RWPE2 (cell line): ENCODE results near the gene ADORA2B.
"Not testable (repeated sequence)": the region's sequence is repeated elsewhere in the genome, so short reads cannot be mapped to it uniquely, and the experiment has no call there.

Experiments
- ATAC-seq: fragments of 200-7000 bp; cut with Tn5 transposase; 3 replicates; pipeline ENCODE4 v1.9.1; 2021; ENCODE audit warnings: low read depth
- DNase-seq: peaks from one replicate; pipeline ENCODE4 v3.0.0-alpha.2; 2020; ENCODE audit warnings: low spot score
- H3K27ac ChIP-seq: fragments of 450-650 bp; 2 replicates; pipeline ENCODE4 v1.5.1; 2017; ENCODE audit warnings: mild to moderate bottlenecking; ENCODE audit not compliant: poor library complexity, severe bottlenecking
- H3K27me3 ChIP-seq: fragments of 250-450 bp; sonication (Bioruptor Pico); 2 replicates; pipeline ENCODE4 v1.5.1; 2021; ENCODE audit warnings: mild to moderate bottlenecking, moderate library complexity; ENCODE audit not compliant: insufficient read depth, poor library complexity, severe bottlenecking
- H3K36me3 ChIP-seq: fragments of 250-450 bp; sonication (Bioruptor Pico); 2 replicates; pipeline ENCODE4 v1.5.1; 2020; ENCODE audit warnings: low read depth, mild to moderate bottlenecking, moderate library complexity
- H3K4me1 ChIP-seq: fragments of 250-450 bp; sonication (Bioruptor Pico); 2 replicates; pipeline ENCODE4 v1.5.1; 2021; ENCODE audit warnings: mild to moderate bottlenecking, moderate library complexity; ENCODE audit not compliant: insufficient read depth, poor library complexity, severe bottlenecking
- H3K4me3 ChIP-seq: fragments of 250-450 bp; sonication (Bioruptor Pico); 2 replicates; pipeline ENCODE4 v1.5.1; 2021; ENCODE audit warnings: mild to moderate bottlenecking, moderate library complexity; ENCODE audit not compliant: severe bottlenecking
- H3K9me3 ChIP-seq: fragments of 250-450 bp; sonication (Bioruptor Pico); 2 replicates; pipeline ENCODE4 v1.5.1; 2021; ENCODE audit warnings: mild to moderate bottlenecking, moderate library complexity; ENCODE audit not compliant: severe bottlenecking
- CTCF ChIP-seq: fragments of 450-650 bp; IDR thresholded peaks from one replicate; pipeline ENCODE4 v1.5.1; 2017; ENCODE audit warnings: mild to moderate bottlenecking, moderate library complexity; ENCODE audit not compliant: poor library complexity, severe bottlenecking

The ADORA2B gene

GRCh38 chr17:15907290-15907689, 37.6 kb upstream of the ADORA2B start:
- DNase-seq (no peak), ATAC-seq (no peak)
- Histone ChIP-seq H3K27me3 (no peaks in the 10 kb centered on the region), H3K4me1 (no peaks in the 10 kb centered on the region), H3K4me3 (no peak overlapping the region), H3K27ac (no peak overlapping the region), H3K9me3 (no peaks in the 10 kb centered on the region), H3K36me3 (no peaks in the 10 kb centered on the region)
- no peak for TF ChIP-seq CTCF

GRCh38 chr17:15908378-15908777, 36.6 kb upstream of the ADORA2B start:
- Histone ChIP-seq H3K9me3 (no peaks in the 10 kb centered on the region), H3K36me3 (no peaks in the 10 kb centered on the region), H3K27me3 (no peaks in the 10 kb centered on the region), H3K4me3 (no peak overlapping the region), H3K4me1 (no peaks in the 10 kb centered on the region), H3K27ac (no peak overlapping the region)
- TF ChIP-seq CTCF = no peak
- DNase-seq (no peak), ATAC-seq (no peak)

- no peak for TF ChIP-seq CTCF
- no peak for ATAC-seq
- DNase-seq = no peak
Measured at GRCh38 chr17:15909481-15909991, 35.4 kb upstream of the ADORA2B start.

GRCh38 chr17:15910791-15911190, 34.1 kb upstream of the ADORA2B start:
- TF ChIP-seq CTCF = no peak
- H3K4me1 ChIP-seq = no peaks in the 10 kb centered on the region
- ATAC-seq = no peak; the same call in 2 of the 3 replicates
- no peaks in the 10 kb centered on the region for H3K27me3 ChIP-seq
- no peak for DNase-seq
- no peak overlapping the region for H3K4me3 ChIP-seq
- H3K9me3 ChIP-seq = no peaks in the 10 kb centered on the region
- H3K27ac ChIP-seq = no peak overlapping the region
- H3K36me3 ChIP-seq = no peaks in the 10 kb centered on the region

More at GRCh38 chr17:15909481-15909991, 35.4 kb upstream of the ADORA2B start:
- H3K9me3 ChIP-seq = no peaks in the 10 kb centered on the region
- no peaks in the 10 kb centered on the region for H3K36me3 ChIP-seq
- no peaks in the 10 kb centered on the region for H3K4me1 ChIP-seq
- H3K4me3 ChIP-seq = no peak overlapping the region
- no peaks in the 10 kb centered on the region for H3K27me3 ChIP-seq
- H3K27ac ChIP-seq = no peak overlapping the region

- H3K27ac ChIP-seq, H3K4me1 ChIP-seq, H3K9me3 ChIP-seq, H3K27me3 ChIP-seq, ATAC-seq, H3K36me3 ChIP-seq, DNase-seq, H3K4me3 ChIP-seq: not testable (repeated sequence)
Measured at GRCh38 chr17:15911701-15912100, 33.2 kb upstream of the ADORA2B start.
